Measurements from ENCODE around the gene UBR7.

The UBR7 gene

DNA sequence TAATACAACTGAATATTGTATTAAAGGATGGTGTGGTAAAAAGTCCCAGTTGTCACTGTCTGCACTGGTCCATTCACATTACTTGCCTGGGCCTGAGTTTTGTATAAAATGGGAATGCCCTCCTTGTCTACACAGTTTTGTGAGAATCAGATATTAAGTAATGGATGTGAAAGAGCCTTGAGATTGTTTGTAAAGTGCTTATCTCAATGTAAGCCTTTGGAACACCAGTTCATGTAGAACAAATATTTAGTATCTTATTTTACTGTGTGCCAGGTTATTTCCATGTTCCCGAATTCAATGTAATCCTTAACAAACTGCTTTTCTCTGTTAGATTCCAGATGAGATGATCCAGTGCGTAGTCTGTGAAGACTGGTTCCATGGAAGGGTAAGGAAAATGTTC, 7.5 kb downstream of the UBR7 start:
- ChIA-PET POLR2A (no interaction called here), CTCF (no interaction called here)
- DNase-seq (ENCODE audit: extremely low spot score) = no peak
- TF ChIP-seq CTBP1 (IDR thresholded peaks at IDR 0.05; ENCODE audit: borderline replicate concordance) (no peak), SUZ12 (IDR thresholded peaks at IDR 0.05) (no peak), PKNOX1 (IDR thresholded peaks at IDR 0.05) (no peak), LEF1 (IDR thresholded peaks at IDR 0.05; ENCODE audit: borderline replicate concordance) (no peak), HDGF (IDR thresholded peaks at IDR 0.05; ENCODE audit: borderline replicate concordance) (no peak), SP1 (IDR thresholded peaks at IDR 0.05) (no peak), ZNF384 (IDR thresholded peaks at IDR 0.05) (no peak), FOXM1 (IDR thresholded peaks at IDR 0.05; ENCODE audit: borderline replicate concordance) (no peak), TARDBP (IDR thresholded peaks at IDR 0.05) (no peak), BHLHE40 (IDR thresholded peaks at IDR 0.05; ENCODE audit: borderline replicate concordance) (no peak)

- POLR2A ChIA-PET = interaction anchor here (0.6 kb wide), 1 partner anchor 10 kb away, joined by 3 read pairs; no protein-coding TSS in a partner anchor
- CTCF ChIA-PET = interaction anchor here (0.6 to 2.0 kb wide), 4 partner anchors 11 to 323 kb away, joined by 3 to 11 read pairs (median 5); no protein-coding TSS in a partner anchor
- peak; percentile 46 for DNase-seq (ENCODE audit: extremely low spot score)
- no peak for TF ChIP-seq CTBP1 (IDR thresholded peaks at IDR 0.05; ENCODE audit: borderline replicate concordance)
- no peak for TF ChIP-seq ZNF384 (IDR thresholded peaks at IDR 0.05)
- no peak for TF ChIP-seq FOXM1 (IDR thresholded peaks at IDR 0.05; ENCODE audit: borderline replicate concordance)
- TF ChIP-seq SUZ12 (IDR thresholded peaks at IDR 0.05) = no peak
- TF ChIP-seq L3MBTL2 (conservative IDR thresholded peaks at IDR 0.05) = no peak
- no peak for TF ChIP-seq FOXA1 (IDR thresholded peaks at IDR 0.05)
- no peak for TF ChIP-seq FOXK2 (IDR thresholded peaks at IDR 0.05)
- no peak for TF ChIP-seq ELF4 (IDR thresholded peaks at IDR 0.05)
- no peak for TF ChIP-seq ARNT (IDR thresholded peaks at IDR 0.05)
- no peak for TF ChIP-seq SP1 (IDR thresholded peaks at IDR 0.05)
- TF ChIP-seq BHLHE40 (IDR thresholded peaks at IDR 0.05; ENCODE audit: borderline replicate concordance) = no peak
- TF ChIP-seq LEF1 (IDR thresholded peaks at IDR 0.05; ENCODE audit: borderline replicate concordance) = no peak
- no peak for TF ChIP-seq PKNOX1 (IDR thresholded peaks at IDR 0.05)
- TF ChIP-seq NFRKB (IDR thresholded peaks at IDR 0.05) = no peak
- no peak for TF ChIP-seq TARDBP (IDR thresholded peaks at IDR 0.05)
- TF ChIP-seq HDGF (IDR thresholded peaks at IDR 0.05; ENCODE audit: borderline replicate concordance) = no peak
Measured at GRCh38 chr14:93219103-93219726, 12.2 kb downstream of the UBR7 start.

GRCh38 chr14:93220509-93220908, 13.5 kb downstream of the UBR7 start:
- POLR2A ChIA-PET = no interaction called here
- TF ChIP-seq ZNF384 (IDR thresholded peaks at IDR 0.05) (no peak), ARNT (IDR thresholded peaks at IDR 0.05) (no peak), CTBP1 (IDR thresholded peaks at IDR 0.05; ENCODE audit: borderline replicate concordance) (no peak), PKNOX1 (IDR thresholded peaks at IDR 0.05) (no peak), FOXM1 (IDR thresholded peaks at IDR 0.05; ENCODE audit: borderline replicate concordance) (no peak), L3MBTL2 (conservative IDR thresholded peaks at IDR 0.05) (no peak), ELF4 (IDR thresholded peaks at IDR 0.05) (no peak), NFRKB (IDR thresholded peaks at IDR 0.05) (no peak)
- CTCF ChIA-PET = no interaction called here
- DNase-seq (ENCODE audit: extremely low spot score) = no peak

- ChIA-PET CTCF (no interaction called here), POLR2A (no interaction called here)
- DNase-seq (ENCODE audit: extremely low spot score) = no peak
- no peak for TF ChIP-seq NFRKB (IDR thresholded peaks at IDR 0.05)
- no peak for TF ChIP-seq CTBP1 (IDR thresholded peaks at IDR 0.05; ENCODE audit: borderline replicate concordance)
- no peak for TF ChIP-seq TARDBP (IDR thresholded peaks at IDR 0.05)
- no peak for TF ChIP-seq FOXA1 (IDR thresholded peaks at IDR 0.05)
- TF ChIP-seq ELF4 (IDR thresholded peaks at IDR 0.05) = no peak
- no peak for TF ChIP-seq FOXK2 (IDR thresholded peaks at IDR 0.05)
- TF ChIP-seq ARNT (IDR thresholded peaks at IDR 0.05) = no peak
Measured at GRCh38 chr14:93223565-93223964, 16.5 kb downstream of the UBR7 start.

- no peak for TF ChIP-seq ELF4 (IDR thresholded peaks at IDR 0.05)
- no peak for TF ChIP-seq FOXK2 (IDR thresholded peaks at IDR 0.05)
- no peak for TF ChIP-seq SP1 (IDR thresholded peaks at IDR 0.05)
- no peak for TF ChIP-seq CTBP1 (IDR thresholded peaks at IDR 0.05; ENCODE audit: borderline replicate concordance)
- TF ChIP-seq SUZ12 (IDR thresholded peaks at IDR 0.05) = no peak
- ChIA-PET POLR2A (no interaction called here), CTCF (no interaction called here)
- DNase-seq (ENCODE audit: extremely low spot score) = no peak
Measured at GRCh38 chr14:93228550-93228949, 21.5 kb downstream of the UBR7 start.

DNA sequence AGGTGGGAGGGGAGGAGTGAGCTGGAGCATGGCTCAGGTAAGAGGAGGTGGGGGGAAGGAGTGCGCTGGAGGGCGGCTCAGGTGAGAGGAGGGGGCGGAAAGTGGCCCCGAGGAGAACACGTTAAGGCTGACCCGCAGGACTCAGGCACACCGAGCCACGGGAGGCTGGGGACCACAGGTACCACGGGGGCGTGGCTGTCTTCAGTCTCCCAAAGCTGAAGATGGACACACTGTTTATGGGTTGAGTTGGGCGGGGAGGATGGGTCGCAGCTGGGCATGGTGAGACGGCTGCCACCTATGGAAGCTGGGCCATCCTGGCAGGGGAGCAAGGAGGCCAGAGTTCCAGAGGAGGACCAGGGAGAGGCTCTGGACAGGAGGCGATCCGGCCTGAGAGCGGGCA, 23.5 kb downstream of the UBR7 start:
- CTCF ChIA-PET = no interaction called here
- DNase-seq (ENCODE audit: extremely low spot score) = no peak
- no peak for TF ChIP-seq FOXK2 (IDR thresholded peaks at IDR 0.05)
- no peak for TF ChIP-seq ZNF384 (IDR thresholded peaks at IDR 0.05)
- no peak for TF ChIP-seq ELF4 (IDR thresholded peaks at IDR 0.05)
- TF ChIP-seq ARNT (IDR thresholded peaks at IDR 0.05) = no peak
- TF ChIP-seq BHLHE40 (IDR thresholded peaks at IDR 0.05; ENCODE audit: borderline replicate concordance) = no peak
- TF ChIP-seq FOXA1 (IDR thresholded peaks at IDR 0.05) = no peak
- TF ChIP-seq LEF1 (IDR thresholded peaks at IDR 0.05; ENCODE audit: borderline replicate concordance) = no peak
- TF ChIP-seq SP1 (IDR thresholded peaks at IDR 0.05) = no peak
- no peak for TF ChIP-seq HDGF (IDR thresholded peaks at IDR 0.05; ENCODE audit: borderline replicate concordance)
- no peak for TF ChIP-seq FOXM1 (IDR thresholded peaks at IDR 0.05; ENCODE audit: borderline replicate concordance)
- POLR2A ChIA-PET = interaction anchor here (1.0 kb wide), 1 partner anchor 23 kb away, joined by 3 read pairs; the partner anchor contains the start of genes GON7 and UBR7

Measured in HEK293T (cell line).